GM19452 (cell line): ENCODE measurements around the gene RTEL1.
A peak's percentile ranks its signal among the peaks of the same experiment; 100 is the strongest.
"Not testable (repeated sequence)": the region's sequence is repeated elsewhere in the genome, so short reads cannot be mapped to it uniquely, and the experiment has no call there.

Experiments used
- ATAC-seq: cut with Tn5 transposase; IDR thresholded peaks from one replicate; pipeline ENCODE4 v1.9.1; 2021; ENCODE audit not compliant: unreplicated experiment

The RTEL1 gene

GRCh38 chr20:63627129-63627750, 30.9 kb upstream of the RTEL1 start:
- ATAC-seq = peak; percentile 73

DNA sequence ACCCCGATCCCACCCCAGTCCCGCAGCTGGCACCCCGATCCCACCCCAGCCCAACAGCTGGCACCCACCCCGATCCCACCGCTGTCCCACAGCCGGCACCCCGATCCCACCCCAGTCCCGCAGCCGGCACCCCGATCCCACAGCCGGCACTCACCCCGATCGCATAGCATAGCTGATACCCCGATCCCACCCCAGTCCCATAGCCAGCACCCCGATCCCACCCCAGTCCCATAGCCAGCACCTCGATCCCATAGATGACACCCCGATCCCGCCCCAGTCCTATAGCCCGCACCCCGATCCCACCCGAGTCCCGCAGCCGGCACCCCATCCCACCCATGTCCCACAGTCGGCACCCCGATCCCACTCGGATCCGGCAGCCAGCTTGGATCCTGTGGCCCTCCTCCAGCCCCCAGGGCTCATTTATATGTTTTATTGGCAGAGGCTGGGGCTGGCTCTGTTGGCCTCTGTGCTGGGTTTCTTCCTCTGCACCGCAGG, 30.3 kb upstream of the RTEL1 start:
- no peak for ATAC-seq

DNA sequence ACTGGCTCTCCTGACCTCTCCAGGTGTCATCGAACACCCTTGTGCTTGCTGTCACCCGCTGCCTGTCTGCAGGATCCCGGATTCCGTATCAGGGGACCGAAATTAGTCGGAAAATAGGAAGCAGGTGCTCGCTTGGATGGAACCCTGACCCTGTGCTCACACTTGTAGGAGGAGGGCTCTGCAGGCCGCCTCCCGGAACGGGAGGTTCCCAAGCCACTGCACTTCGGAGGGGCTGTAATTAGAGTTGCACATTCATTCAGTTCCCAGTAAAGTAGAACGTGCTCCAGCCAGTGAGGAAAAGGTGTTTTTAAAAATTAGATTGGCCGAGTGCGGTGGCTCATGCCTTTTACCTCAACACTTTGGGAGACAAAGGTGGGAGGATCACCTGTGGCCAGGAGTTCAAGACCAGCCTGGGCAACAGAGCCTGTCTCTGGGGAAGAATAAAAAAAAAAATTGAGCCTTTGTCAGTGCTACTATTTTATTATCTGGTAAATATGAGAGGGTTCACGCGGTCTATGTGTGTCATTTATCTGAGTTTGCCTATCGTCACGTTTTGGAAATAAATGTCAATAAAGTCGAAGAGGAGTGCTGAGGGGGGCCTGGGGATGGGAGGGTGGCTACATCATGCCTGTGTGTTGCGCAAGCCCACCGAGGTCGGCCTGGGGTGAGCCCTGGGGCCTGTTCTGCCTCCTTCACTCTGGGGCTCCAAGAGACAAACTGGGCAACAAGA, 29.7 kb upstream of the RTEL1 start:
- no peak for ATAC-seq

GRCh38 chr20:63630956-63631355, 27.2 kb upstream of the RTEL1 start:
- ATAC-seq = not testable (repeated sequence)

GRCh38 chr20:63631426-63631825, 26.7 kb upstream of the RTEL1 start:
- not testable (repeated sequence) for ATAC-seq

DNA sequence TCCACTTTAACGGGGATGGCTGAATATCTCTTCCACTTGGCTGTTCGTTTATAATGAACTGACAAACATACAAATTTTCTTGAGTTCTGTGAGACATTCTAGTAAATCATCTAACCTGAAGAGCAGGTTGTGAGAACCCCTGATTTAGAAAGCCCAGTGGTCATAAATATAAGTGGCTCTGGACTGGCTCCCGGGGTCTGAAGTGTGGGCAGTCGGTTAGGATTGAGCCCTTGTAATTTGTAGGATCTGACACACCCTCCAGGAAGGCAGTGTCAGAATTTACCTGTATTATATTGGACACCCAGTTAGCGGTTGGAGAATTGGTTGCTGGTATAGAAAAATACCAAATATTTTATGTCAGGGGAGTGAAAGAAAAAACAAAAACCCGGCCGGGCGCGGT, 24.4 kb upstream of the RTEL1 start:
- ATAC-seq = no peak

DNA sequence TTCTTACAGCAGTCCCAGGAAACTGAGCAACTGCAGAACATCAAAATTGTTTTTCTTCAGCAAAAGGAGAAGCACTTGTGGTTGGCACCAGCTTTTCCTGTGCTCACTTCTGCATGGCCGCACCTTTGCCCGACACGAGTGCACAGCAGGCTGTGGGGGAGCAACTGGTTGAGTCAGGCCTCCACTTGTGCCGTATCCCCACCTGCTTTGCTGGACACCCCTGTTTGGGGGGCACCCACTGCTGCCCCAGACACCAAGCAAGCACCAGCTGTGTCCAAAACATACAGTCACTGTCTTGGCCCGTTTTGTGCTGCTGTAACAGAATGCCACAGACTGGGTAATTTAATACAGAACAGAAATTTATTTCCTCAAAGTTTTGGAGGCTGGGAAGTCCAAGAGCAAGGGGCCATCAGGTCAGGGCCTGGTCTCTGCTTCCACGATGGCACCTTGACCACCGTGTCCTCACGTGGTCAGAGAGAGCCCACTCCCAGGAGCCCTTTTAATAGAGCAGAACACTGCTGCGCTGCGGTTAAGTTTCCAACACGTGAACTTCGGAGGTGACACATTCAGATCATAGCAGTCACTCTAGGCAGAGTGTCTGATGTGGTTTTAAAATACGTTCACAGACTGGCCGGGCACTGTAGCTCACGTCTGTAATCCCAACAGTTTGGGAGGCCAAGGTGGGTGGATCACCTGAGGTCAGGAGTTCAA, 22.5 kb upstream of the RTEL1 start:
- no peak for ATAC-seq

DNA sequence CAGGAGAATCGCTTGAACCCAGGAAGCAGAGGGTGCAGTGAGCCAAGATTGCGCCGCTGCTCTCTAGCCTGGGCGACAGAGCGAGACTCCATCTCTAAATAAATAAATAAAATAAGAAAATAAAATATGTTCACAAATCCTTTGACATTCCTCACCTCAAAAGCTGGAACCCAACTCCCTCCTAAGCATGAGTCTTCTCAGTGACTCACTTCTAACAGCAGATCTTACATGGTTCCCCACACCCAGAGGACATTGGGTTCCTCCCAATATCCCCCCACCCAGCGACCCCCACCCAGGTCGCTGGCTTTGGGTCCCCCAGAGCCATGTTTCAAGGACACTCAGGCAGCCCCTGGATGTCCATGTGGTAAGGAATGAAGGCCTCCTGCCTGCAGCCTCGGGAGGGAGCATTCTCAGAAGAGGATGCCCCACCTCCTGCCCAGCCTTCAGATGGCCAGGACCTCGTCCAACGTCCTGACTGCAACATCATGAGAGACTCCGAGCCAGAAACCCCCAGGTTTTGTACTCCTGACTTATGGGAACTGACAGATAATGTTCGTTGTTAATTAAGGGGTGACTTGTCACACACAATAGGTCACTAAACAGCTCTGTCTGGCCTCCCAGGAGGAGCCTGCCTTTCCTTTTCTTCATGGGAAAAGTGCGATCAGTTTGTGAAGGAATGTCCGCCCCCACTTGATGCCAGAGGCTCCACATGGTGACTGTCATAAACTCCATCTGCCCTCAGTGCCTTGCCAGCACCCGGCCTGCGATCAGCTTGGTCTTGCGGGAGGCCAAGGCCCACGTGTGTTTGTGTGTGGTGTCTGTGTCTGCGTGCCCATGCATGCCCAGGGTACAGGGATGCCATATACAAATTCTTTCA, 21.1 kb upstream of the RTEL1 start:
- no peak for ATAC-seq

GRCh38 chr20:63639093-63639975, 18.8 kb upstream of the RTEL1 start:
- no peak for ATAC-seq

DNA sequence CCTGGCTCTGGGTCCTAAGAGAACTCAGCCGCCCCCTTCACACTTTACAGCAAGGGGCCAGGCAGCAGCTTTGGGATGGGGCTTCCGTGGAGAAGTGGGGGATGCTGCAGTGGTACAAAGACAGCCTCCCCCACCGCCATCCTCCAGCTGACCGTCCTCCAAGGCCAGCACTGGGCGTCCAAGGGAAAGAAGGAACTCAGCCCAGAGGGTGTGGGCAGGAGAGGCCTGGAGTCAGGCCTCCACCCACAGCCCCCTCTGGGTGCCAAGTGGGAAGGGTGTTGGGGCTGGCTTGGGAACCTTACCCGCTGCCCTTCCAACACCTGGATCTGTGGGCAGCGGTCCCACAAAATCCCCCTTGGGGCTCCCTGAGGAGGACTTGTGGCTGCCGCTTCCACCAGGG, 18.0 kb upstream of the RTEL1 start:
- no peak for ATAC-seq

- peak; percentile 2 for ATAC-seq
These were observed 17.4 kb upstream of the RTEL1 start for GRCh38 chr20:63640686-63641085.

- ATAC-seq = peak; percentile 24
These were observed 16.8 kb upstream of the RTEL1 start for GRCh38 chr20:63641146-63641791.

DNA sequence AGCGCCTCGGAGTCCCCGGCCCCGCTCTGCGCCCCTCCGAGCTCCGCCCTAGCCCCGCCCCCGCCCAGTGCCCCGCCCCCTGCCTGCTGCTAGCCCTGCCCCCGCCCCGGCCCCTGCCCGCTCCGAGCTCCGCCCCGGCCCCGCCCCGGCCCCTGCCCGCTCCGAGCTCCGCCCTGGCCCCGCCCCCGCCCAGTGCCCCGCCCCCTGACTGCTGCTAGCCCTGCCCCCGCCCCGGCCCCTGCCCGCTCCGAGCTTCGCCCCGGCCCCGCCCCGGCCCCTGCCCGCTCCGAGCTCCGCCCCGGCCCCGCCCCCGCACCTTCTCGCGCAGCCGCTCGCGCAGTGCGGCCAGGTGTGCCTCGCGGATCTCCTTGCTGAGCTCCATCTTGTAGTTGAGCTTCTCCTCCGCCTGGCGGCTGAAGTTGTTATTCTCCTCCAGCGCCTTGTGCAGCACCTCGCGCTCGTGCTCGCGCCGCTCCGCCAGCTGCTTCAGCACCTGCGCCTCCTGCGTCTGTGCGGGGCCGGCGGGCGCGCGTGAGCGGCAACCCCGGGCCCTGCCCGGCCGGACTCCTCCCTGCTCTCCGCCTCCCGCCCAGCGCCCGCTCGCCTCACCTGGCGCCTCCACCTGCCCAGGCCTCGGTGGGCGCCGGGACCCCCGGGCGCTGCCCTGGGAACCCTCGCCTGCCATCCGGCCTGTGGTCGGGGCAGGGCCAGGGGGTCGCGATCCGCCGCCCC, 16.2 kb upstream of the RTEL1 start:
- ATAC-seq = peak; percentile 57

GRCh38 chr20:63642527-63643247, 15.4 kb upstream of the RTEL1 start:
- no peak for ATAC-seq

DNA sequence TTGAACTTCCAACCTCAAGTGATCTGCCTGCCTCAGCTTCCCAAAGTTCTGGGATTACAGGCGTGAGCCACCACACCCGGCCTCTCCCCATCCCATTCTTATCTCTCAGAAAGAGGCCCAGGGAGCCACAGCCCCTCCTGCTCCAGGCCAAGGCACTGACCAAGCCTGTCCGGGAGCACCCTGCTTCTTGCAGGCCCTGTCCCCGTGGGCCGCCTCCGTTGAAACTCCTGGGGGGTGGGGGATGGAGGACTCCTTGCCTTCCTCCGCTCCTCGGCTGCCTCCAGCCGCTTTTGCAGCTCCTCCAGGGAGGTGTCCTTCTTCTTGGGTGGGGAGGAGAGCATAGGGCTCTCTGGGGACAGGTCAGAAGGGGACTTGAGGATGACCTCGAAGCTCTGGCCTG, 14.6 kb upstream of the RTEL1 start:
- no peak for ATAC-seq

DNA sequence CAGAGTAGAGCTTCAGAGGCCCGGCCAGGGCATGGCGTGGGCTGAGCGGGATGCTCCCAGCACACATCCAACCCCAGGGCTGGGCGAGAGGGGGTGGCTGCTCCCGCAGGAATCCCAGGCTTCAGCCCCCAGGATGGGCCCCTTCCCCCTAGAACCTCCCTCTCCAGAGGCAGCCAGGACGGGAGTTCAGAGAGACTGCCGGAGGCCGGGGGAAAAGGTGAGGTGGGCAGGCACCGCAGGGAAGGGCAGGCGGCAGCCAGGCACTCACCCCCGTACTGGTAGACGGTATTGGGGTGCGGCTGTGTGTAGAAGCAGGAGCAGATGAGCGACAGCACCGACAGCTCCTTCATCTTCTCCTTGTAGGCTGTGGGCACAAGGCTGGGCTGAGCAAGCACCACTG, 14.2 kb upstream of the RTEL1 start:
- ATAC-seq = no peak

- ATAC-seq = no peak
These were observed 12.9 kb upstream of the RTEL1 start for GRCh38 chr20:63645218-63645617.

DNA sequence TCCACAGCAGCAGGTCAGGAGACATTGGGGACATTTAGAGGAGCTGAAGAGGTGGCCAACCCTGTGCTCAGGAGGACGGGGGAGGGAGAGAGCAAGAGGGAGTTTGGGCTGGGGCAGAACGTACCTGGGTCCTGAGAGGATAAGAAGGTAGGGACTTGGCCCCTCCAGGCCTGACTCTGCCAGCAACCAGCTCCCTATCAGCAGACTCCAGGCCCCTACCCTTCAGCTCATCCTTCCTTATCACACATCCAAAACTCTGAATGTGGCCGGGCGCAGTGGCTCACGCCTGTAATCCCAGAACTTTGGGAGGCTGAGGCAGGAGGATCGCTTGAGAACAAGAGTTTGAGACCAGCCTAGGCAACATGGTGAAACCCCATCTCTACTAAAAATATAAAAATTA, 9.9 kb upstream of the RTEL1 start:
- no peak for ATAC-seq
